GM13976 (cell line): ENCODE results near the gene ANO1.

Experiments
- DNase-seq: peaks from one replicate; pipeline ENCODE4 v3.0.0; 2012; ENCODE audit warnings: low spot score
- in situ Hi-C: fragments of 300-500 bp; cut with MboI; formaldehyde crosslinking; loops from one replicate; pipeline ENCODE4 v1.12.0; 2022; ENCODE audit warnings: low sequenced_read_pairs, mixed read lengths, inconsistent platforms; ENCODE audit not compliant: unreplicated experiment
- TF ChIP-seq, protein P1 (sequence below): IDR thresholded peaks from 2 replicates; pipeline ENCODE4 v1.5.1; 2012; ENCODE audit warnings: borderline replicate concordance, mild to moderate bottlenecking; ENCODE audit not compliant: insufficient read depth; ENCODE audit errors: extremely low read depth, missing control alignments, control extremely low read depth

ANO1 gene

DNA sequence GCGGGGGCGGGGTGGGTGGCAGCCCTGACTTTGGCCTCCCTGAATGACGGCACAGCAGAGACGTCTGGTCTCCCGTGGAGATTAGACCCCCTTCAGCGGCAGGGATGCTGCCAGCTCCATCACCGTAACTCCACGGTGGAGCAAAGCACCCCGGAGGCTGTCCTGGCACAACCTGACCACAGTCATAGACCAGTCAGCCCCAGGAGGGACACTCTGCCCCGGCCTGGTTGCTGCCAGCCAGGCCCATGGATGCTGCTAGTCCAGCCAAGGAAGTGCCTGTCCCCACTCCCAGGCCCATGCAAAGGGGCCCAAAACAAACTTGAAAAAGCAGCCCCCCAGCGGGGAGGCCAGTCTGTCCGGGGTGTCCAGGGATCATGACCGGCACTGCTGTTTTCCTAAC, 11.5 kb upstream of the ANO1 start:
- in situ Hi-C loops = no loop called here
- no peak for DNase-seq
- TF ChIP-seq, protein P1, sequence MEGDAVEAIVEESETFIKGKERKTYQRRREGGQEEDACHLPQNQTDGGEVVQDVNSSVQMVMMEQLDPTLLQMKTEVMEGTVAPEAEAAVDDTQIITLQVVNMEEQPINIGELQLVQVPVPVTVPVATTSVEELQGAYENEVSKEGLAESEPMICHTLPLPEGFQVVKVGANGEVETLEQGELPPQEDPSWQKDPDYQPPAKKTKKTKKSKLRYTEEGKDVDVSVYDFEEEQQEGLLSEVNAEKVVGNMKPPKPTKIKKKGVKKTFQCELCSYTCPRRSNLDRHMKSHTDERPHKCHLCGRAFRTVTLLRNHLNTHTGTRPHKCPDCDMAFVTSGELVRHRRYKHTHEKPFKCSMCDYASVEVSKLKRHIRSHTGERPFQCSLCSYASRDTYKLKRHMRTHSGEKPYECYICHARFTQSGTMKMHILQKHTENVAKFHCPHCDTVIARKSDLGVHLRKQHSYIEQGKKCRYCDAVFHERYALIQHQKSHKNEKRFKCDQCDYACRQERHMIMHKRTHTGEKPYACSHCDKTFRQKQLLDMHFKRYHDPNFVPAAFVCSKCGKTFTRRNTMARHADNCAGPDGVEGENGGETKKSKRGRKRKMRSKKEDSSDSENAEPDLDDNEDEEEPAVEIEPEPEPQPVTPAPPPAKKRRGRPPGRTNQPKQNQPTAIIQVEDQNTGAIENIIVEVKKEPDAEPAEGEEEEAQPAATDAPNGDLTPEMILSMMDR = no peak

DNA sequence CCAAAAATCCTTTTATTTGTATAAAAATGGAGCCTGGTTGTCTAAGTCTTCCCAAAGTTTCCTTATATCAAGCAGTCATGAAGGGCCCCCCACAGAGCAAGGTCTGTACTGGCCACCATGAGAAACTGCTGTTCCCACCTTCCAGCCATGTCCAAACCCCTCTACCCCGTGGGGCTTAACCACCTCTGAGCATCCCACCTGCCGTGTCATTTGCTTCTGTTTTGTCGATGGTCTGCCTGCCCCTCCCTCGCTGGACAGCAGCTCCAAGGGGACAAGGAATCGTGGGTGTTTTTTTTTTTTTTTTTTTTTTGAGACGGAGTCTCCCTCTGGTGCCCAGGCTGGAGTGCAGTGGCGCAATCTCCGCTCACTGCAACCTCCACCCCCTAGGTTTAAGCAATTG, 11.1 kb upstream of the ANO1 start:
- peak; percentile 22 for DNase-seq
- in situ Hi-C loops = no loop called here
- TF ChIP-seq, protein P1 = no peak

GRCh38 chr11:70067591-70068341, 10.4 kb upstream of the ANO1 start:
- peak; percentile 21 for DNase-seq
- TF ChIP-seq, protein P1 = no peak
- in situ Hi-C loops = no loop called here

DNA sequence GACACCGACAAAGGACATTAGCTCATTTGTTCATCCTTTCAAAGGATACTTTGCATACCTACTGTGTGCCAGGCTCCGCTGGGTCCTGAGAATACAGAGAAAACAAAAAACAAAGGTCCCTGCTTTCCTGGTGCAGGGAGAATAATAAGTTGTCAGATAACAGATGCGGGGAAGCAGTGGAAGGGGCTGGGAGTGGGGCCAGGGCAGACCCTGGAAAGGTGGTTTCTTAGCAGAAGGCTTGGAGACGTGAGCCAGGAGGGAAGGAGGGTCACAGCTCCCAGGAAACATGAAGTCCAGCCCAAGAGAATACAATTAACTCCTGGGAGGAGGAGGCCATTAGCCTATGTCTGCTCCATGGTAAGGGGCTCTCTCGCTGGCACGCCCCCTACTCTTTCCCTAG, 9.8 kb upstream of the ANO1 start:
- DNase-seq = no peak
- in situ Hi-C loops = no loop called here
- TF ChIP-seq, protein P1 = no peak

DNA sequence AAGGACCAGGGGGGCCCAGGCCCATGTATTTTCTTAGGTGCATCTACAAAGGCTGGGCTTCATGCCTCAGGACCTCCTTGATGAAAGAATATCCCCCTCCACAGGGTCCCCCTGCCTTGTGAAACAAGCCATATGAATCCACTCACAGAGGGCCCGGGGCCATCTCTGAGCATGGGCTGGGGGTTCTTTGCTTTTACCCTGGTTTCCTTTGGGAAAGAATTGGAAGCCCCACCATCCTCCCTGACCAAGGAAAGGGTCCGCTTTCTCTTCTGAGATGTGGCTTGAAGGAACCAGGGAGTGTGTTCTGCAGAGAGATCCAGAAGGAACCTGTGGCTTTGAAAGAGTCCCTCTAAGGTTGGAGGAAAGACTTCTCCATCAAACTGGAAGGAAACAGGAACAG, 9.2 kb upstream of the ANO1 start:
- no peak for DNase-seq
- TF ChIP-seq, protein P1 = no peak
- in situ Hi-C loops = no loop called here

DNA sequence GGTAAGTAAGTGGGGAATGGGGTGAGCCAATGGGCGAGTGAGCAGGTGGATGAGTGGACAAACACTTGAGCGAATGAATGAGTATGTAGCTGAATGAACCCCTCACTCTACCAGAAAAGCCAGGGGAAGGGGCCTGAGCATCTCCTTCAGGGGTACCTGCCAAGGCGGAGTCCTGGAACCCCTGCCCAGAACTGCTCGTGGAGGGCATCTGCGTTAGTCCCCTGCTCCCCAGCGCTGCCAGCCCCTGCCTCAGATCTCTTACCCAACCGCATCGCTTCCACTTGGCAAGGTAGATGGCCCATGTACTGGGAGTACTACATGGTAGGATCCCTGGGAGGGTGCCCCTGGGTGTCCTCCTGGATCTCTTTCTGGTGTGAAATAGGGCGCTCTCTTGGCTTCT, 7.4 kb upstream of the ANO1 start:
- DNase-seq = peak; percentile 11
- TF ChIP-seq, protein P1 = no peak
- in situ Hi-C loops = no loop called here
